Non-pigmented ciliary epithelial cell (primary cell): Measurements from ENCODE around the gene CDX1.
"Not testable (repeated sequence)": the region's sequence is repeated elsewhere in the genome, so short reads cannot be mapped to it uniquely, and the experiment has no call there.

Experiments used
- DNase-seq: peaks from one replicate; pipeline ENCODE4 v3.0.0-alpha.2; 2010; ENCODE audit warnings: low read depth

The CDX1 gene

GRCh38 chr5:150233706-150234105, 67.1 kb downstream of the CDX1 start:
- not testable (repeated sequence) for DNase-seq
